ENCODE measurements around the gene HSP90B1. TPM values are rescaled to one million over a fixed set of nuclear protein-coding genes. Genes with fewer than 3 reads are reported as not detected.

The HSP90B1 gene
- total and polyA plus RNA-seq, 7 donors = 85.7 to 238 (median 129) TPM

GRCh38 chr12:103966736-103967135 lies 36.5 kb downstream of the HSP90B1 start:
- H3K9me3 ChIP-seq = no peaks in the 10 kb centered on the region
- 6 to 15% (median 7%) methylated on average over 1 of the region's 1 CpG for WGBS, 3 donors
- DNase-seq (no peak), ATAC-seq (no peak)
- intact Hi-C loops (cut with DNase I) = loop anchor here (5.0 kb wide), 2 partner anchors 34 to 96 kb away; partner anchors contain the start of genes HCFC2 (in 1 of the 2) and HSP90B1 (in 1 of the 2)
- H3K36me3 ChIP-seq (ENCODE audit: insufficient read depth in 1 of 2, low read depth in 1 of 2) = peaks cover 0 to 14% of the 10 kb centered on the region in 2 donors
- peaks cover 52% of the 10 kb centered on the region for H3K4me1 ChIP-seq
- no peaks in the 10 kb centered on the region for H3K27me3 ChIP-seq (ENCODE audit: insufficient read depth in 3 of 3, low read length in 2 of 3)
- TF ChIP-seq, protein P1, sequence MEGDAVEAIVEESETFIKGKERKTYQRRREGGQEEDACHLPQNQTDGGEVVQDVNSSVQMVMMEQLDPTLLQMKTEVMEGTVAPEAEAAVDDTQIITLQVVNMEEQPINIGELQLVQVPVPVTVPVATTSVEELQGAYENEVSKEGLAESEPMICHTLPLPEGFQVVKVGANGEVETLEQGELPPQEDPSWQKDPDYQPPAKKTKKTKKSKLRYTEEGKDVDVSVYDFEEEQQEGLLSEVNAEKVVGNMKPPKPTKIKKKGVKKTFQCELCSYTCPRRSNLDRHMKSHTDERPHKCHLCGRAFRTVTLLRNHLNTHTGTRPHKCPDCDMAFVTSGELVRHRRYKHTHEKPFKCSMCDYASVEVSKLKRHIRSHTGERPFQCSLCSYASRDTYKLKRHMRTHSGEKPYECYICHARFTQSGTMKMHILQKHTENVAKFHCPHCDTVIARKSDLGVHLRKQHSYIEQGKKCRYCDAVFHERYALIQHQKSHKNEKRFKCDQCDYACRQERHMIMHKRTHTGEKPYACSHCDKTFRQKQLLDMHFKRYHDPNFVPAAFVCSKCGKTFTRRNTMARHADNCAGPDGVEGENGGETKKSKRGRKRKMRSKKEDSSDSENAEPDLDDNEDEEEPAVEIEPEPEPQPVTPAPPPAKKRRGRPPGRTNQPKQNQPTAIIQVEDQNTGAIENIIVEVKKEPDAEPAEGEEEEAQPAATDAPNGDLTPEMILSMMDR (IDR thresholded peaks at IDR 0.05) = no peak
- H3K27ac ChIP-seq = peak overlapping the region; percentile 97
- H3K4me3 ChIP-seq = peak overlapping the region; percentile 92

DNA sequence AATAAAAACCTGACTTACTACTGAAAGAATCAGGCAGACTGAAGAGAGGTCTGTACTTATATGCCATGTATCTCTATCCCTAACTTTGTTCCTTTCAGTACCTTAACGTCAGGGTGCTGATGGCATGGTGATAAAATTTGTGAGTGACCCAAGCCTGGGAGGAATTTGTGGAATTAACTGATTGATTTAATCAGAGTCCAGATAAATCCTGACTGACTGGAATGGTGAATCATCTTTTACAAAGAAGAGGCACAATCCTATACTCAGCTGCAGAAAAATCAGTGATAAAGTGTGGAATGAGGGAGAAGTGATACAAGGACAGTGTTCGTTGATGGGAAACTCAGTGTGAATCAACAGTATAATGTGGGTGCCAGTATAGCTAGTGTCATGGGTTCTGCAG lies 39.2 kb downstream of the HSP90B1 start:
- Histone ChIP-seq H3K27ac (no peak overlapping the region), H3K36me3 (ENCODE audit: insufficient read depth in 1 of 2, low read depth in 1 of 2) (peaks cover 0 to 25% of the 10 kb centered on the region in 2 donors), H3K4me3 (no peak overlapping the region), H3K4me1 (peaks cover 52% of the 10 kb centered on the region), H3K9me3 (no peaks in the 10 kb centered on the region), H3K27me3 (ENCODE audit: insufficient read depth in 3 of 3, low read length in 2 of 3) (no peaks in the 10 kb centered on the region)
- no peak for ATAC-seq
- WGBS, 3 donors = 52 to 67% (median 61%) methylated on average over 2 of the region's 2 CpGs
- TF ChIP-seq, protein P1 (IDR thresholded peaks at IDR 0.05) = no peak
- intact Hi-C loops (cut with DNase I) = loop anchor here (5.0 kb wide), 2 partner anchors 37 to 93 kb away; partner anchors contain the start of genes HCFC2 (in 1 of the 2) and HSP90B1 (in 1 of the 2)
- DNase-seq = no peak

GRCh38 chr12:103973909-103974308 lies 43.7 kb downstream of the HSP90B1 start:
- peaks cover 4 to 42% of the 10 kb centered on the region in 2 donors for H3K36me3 ChIP-seq (ENCODE audit: insufficient read depth in 1 of 2, low read depth in 1 of 2)
- intact Hi-C loops (cut with DNase I) = no loop called here
- no peak overlapping the region for H3K4me3 ChIP-seq
- WGBS, 3 donors = 68 to 80% (median 79%) methylated on average over 2 of the region's 2 CpGs
- H3K27ac ChIP-seq = no peak overlapping the region
- peaks cover 29% of the 10 kb centered on the region for H3K4me1 ChIP-seq
- H3K27me3 ChIP-seq (ENCODE audit: insufficient read depth in 3 of 3, low read length in 2 of 3) = no peaks in the 10 kb centered on the region
- no peak for ATAC-seq
- no peaks in the 10 kb centered on the region for H3K9me3 ChIP-seq
- TF ChIP-seq, protein P1 (IDR thresholded peaks at IDR 0.05) = no peak
- DNase-seq = no peak

- TF ChIP-seq, protein P1 (IDR thresholded peaks at IDR 0.05) = no peak
- no peaks in the 10 kb centered on the region for H3K9me3 ChIP-seq
- DNase-seq = no peak
- H3K27me3 ChIP-seq (ENCODE audit: insufficient read depth in 3 of 3, low read length in 2 of 3) = no peaks in the 10 kb centered on the region
- H3K36me3 ChIP-seq (ENCODE audit: insufficient read depth in 1 of 2, low read depth in 1 of 2) = peaks cover 10 to 46% of the 10 kb centered on the region in 2 donors
- no peak for ATAC-seq
- peaks cover 16% of the 10 kb centered on the region for H3K4me1 ChIP-seq
- WGBS, 3 donors = 88 to 95% (median 92%) methylated on average over 2 of the region's 2 CpGs
- no peak overlapping the region for H3K27ac ChIP-seq
- intact Hi-C loops (cut with DNase I) = no loop called here
- no peak overlapping the region for H3K4me3 ChIP-seq
These were observed 45.2 kb downstream of the HSP90B1 start for GRCh38 chr12:103975368-103975767.
